ENCODE measurements around the gene DYNLL1. TPM values are rescaled to one million over a fixed set of nuclear protein-coding genes. Genes with fewer than 3 reads are reported as not detected.

Gene DYNLL1
- total and polyA plus RNA-seq, 4 donors, result 101 to 275 (median 183) TPM

GRCh38 chr12:120480211-120480610 lies 15.7 kb upstream of the DYNLL1 start:
- WGBS, result 79% methylated on average over 1 of the region's 1 CpG
- Histone ChIP-seq H3K4me3 (ENCODE audit: low read depth in 1 of 3, low read length in 3 of 3) (no peak overlapping the region), H3K9me3 (ENCODE audit: control insufficient read depth in 4 of 4, low read length in 3 of 4) (no peaks in the 10 kb centered on the region), H3K27me3 (ENCODE audit: control insufficient read depth in 4 of 4, insufficient read depth in 4 of 4, low read length in 3 of 4) (no peaks in the 10 kb centered on the region), H3K27ac (ENCODE audit: low read depth in 1 of 2, low read length in 2 of 2) (no peak overlapping the region), H3K9ac (ENCODE audit: low read depth in 1 of 2, low read length in 2 of 2) (no peak overlapping the region), H3K36me3 (ENCODE audit: control insufficient read depth in 4 of 4, insufficient read depth in 3 of 4, low read depth in 1 of 4, low read length in 3 of 4) (no peaks in the 10 kb centered on the region), H3K4me1 (ENCODE audit: control insufficient read depth in 4 of 4, insufficient read depth in 4 of 4, low read length in 3 of 4) (no peaks in the 10 kb centered on the region)
- no peak for DNase-seq (ENCODE audit: low spot score)
- TF ChIP-seq HNF4G (IDR thresholded peaks at IDR 0.05) (no peak), ZBTB33 (IDR thresholded peaks at IDR 0.05) (no peak), HNF4A (conservative IDR thresholded peaks at IDR 0.05) (no peak), ATF3 (IDR thresholded peaks at IDR 0.05) (no peak), REST (IDR thresholded peaks at IDR 0.05) (no peak), EGR1 (IDR thresholded peaks at IDR 0.05; ENCODE audit: low read depth in 2 of 2) (no peak), GABPA (IDR thresholded peaks at IDR 0.05 in 1 of 2, conservative IDR thresholded peaks at IDR 0.05 in 1 of 2) (no peak), CTCF (IDR thresholded peaks at IDR 0.05; ENCODE audit: low read depth, low read length, missing input control) (no peak), JUND (IDR thresholded peaks at IDR 0.05) (no peak), TAF1 (conservative IDR thresholded peaks at IDR 0.05) (no peak), RXRA (IDR thresholded peaks at IDR 0.05) (no peak), NR2F2 (IDR thresholded peaks at IDR 0.05) (no peak), MAX (IDR thresholded peaks at IDR 0.05) (no peak), FOXA1 (IDR thresholded peaks at IDR 0.05) (no peak), SP1 (IDR thresholded peaks at IDR 0.05) (no peak), RAD21 (IDR thresholded peaks at IDR 0.05) (no peak), YY1 (IDR thresholded peaks at IDR 0.05) (no peak)

Measured in liver (tissue), 9 donors.